HG03064 (cell line): ENCODE data around the gene NOS1.
"Not testable (repeated sequence)": the region's sequence is repeated elsewhere in the genome, so short reads cannot be mapped to it uniquely, and the experiment has no call there.

Source experiments
- ATAC-seq: cut with Tn5 transposase; IDR thresholded peaks from one replicate; pipeline ENCODE4 v1.9.1; 2021; ENCODE audit warnings: low read depth; ENCODE audit not compliant: unreplicated experiment

Gene NOS1

DNA sequence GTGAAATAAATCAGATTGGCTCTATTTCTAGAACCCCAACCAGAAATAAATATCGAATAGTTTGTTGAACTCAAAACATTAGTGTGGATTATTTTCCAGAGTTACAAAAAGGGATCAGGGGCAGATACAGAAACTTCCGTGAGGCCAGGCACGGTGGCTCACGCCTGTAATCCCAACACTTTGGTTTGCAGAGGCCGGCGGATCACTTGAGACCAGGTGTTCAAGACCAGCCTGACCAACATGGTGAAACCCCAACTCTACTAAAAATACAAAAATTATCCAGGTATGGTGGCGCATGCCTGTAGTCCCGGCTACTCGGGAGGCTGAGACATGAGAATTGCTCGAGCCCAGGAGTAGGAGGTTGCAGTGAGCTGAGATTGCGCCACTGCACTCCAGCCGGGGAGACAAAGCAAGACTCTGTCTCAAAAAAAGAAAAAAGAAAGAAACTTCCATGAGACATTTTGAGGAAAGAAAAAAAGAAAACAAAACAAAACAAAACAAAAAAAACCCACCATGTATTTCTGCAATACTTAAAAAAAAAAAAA lies 173.2 kb downstream of the NOS1 start:
- ATAC-seq: no peak

DNA sequence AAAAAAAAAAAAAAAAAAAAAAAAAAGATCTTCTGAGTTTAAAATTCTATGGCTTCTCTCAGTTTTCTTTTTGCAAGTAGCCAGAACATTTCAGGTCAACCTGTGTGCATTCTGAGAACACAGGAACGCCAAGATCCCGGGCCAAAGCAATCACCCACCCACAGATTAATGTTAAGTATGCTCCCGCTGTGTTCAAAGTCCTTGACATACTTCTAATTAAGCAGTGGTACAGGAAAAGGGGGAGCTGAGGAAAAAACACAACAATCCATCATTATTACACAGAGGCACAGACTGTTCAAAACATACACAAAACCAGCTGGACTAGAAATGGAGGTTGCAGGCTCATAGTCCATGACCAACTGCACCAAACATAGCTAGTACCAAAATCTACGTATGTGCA lies 174.0 kb downstream of the NOS1 start:
- no peak for ATAC-seq

DNA sequence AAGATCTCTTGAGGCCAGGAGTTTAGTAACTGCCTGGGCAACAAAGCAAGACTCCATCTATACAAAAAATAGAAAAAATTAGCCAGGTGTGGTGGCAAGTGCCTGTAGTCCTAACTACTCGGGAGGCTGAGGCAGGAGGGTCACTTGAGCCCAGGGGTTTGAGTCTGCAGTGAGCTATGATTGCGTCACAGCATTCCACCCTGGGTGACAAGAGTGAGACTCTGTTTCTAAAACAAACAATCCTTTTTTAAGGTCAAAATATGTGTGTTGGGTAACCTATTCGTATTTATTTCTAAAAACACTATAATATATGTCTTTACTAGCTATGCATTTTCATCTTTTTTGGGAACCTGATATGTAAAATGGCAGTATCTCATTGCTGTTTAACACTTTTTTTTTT lies 178.6 kb downstream of the NOS1 start:
- ATAC-seq: no peak

DNA sequence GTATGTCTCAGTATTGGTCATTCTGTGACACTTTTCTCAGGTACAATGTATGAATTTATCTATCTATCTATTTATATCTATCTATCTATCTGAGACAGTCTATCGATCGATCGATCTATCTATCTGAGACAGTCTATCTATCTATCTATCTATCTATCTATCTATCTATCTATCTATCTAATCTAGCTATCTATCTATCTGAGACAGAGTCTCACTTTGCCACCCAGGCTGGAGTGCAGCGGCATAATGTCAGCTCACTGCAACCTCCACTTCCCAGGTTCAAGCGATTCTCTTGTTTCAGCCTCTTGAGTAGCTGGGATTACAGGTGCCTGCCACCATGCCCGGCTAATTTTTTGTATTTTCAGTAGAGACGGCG lies 180.0 kb downstream of the NOS1 start:
- not testable (repeated sequence) for ATAC-seq

DNA sequence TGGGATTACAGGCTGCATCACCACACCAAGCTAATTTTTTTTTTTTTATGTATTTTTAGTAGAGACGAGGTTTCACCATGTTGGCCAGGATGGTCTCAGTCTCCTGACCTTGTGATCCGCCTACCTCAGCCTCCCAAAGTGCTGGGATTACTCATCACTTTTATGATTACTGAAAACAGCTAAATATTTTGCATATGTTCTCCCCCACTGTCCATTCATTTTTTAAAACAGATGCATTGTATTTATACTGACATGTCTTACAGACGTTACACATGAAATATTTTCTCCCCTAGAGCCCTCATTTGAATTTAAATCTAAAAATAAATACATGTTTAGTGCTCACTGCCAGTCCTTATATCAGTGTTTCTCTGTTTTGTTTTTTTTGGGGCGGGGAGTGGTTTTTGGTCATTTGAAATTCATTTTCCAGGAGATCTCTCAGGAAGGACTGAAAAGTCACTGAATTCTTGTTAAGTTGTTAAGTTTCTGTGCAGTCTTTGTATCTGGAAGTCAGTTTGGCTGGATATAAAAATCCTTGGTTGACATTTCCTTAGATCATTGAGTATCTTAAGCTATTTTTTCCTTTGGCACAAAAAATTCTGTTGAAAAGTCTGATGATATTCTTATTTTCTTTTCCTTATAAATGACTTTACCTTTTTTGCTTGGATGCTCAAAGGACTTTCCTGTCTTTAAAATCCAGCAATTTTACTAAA lies 180.5 kb downstream of the NOS1 start:
- no peak for ATAC-seq

DNA sequence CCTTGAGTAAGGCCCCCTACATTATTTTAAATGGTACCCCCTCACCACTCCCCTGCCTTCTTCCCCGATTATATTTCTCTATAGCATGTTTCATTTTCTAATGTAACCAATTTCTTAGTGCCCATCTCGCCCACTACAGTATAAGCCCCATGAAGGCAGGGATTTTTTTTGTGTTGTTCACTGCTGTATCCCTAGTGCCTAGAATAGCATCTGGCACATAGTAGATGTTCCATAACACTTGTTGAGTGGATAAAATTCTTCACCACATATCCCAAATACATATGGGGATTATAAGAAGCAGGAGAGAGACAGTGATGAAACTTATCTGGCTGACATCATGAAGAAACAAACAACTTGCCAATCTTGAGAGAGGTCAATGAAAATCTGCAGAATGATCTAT lies 182.7 kb downstream of the NOS1 start:
- ATAC-seq: no peak

DNA sequence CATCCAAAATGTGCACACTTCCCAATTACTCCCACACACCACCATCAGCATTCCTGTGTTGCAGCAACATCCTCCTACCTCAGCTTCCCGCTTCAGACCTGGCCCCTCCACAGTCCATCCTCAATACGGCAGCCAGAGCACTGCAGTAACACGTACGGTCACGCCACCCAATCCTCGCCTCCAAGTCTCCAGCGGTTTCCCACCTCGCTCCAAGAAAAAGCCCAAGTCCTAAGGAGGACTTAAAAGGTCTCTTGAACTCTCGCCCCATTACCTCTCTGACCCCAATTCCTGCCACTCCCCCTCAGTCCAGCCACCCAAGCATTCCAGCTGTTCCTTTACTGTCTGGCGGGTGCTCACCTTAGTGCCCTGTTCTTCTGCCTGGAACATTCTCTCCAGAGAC lies 183.1 kb downstream of the NOS1 start:
- ATAC-seq: no peak

DNA sequence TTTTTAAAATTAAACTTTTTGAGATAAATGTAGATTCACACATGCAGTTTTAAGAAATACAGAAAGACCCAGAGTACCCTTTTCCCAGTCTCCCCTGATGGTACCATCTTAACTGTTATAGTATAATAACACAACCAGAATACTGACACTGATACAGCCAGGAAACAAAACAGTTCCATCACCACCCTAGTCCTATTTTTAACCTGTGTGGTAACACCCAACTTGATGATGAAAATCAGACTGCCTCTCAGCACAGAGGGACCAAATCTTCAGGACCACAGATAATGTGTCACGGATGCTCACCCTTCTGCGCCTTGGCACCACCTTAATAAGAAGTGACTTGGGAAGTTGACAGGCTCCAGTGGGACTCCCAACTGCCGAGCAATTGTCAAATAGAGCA lies 189.3 kb downstream of the NOS1 start:
- no peak for ATAC-seq

DNA sequence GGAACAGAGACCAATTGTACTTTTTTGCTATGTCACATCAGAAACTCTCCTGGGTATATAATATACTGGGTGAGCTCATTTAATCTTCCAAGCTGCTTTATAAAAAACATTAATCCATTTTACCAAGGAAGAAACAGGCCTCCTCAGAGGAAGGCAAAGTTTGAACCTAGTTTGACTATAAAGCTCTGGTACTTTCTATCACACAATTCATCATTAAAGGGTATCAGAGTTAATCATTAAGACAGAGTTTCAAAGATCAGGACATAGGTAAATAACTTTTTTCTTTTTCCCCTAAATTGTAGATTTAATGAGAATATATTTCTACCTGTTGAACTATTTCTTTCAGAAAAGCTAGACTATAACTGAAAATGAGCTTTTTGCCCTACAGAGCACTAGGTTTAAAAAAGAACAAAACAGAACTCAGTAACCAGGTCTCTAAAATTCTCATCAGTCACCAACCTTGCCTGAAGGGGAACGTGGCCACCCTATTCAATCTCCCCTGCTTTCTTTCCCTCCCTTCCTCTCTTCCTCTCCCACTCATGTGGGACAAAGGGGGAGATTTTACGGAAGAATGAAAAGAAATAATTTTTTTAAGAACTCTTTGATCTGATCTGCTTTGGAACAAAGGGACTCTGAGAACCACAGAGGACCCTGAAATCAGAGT lies 189.8 kb downstream of the NOS1 start:
- ATAC-seq: no peak

DNA sequence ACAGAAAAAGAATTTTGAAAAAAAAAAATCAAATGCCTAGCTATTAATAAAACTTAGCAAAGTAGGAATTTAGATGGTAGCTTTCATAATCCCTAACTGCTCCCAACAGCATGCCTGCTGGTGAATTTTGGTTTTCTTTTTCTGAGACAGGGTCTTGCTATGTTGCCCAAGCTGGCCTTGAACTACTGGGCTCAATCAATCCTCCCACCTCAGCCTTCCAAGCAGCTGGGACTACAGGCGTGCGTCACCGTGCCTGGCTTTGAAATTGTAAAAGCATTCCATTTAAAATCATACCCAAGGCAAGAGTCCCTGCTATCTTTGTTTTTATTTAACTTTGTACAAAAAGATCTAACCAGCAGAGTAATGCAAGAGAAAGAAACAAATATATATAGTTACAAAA lies 191.9 kb downstream of the NOS1 start:
- no peak for ATAC-seq

DNA sequence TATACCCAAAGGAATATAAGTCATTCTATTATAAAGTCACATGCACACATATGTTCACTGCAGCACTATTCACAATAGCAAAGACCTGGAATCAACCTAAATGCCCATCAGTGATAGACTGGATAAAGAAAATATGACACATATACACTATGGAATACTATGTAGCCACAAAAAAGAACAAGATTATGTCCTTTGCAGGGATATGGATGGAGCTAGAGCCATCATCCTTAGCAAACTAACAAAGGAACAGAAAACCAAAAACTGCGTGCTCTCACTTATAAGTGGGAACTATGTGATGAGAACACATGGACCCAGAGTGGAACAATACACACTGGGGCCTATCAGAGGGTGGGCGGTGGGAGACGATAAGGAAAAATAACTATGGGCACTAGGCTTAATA lies 192.4 kb downstream of the NOS1 start:
- ATAC-seq: no peak

DNA sequence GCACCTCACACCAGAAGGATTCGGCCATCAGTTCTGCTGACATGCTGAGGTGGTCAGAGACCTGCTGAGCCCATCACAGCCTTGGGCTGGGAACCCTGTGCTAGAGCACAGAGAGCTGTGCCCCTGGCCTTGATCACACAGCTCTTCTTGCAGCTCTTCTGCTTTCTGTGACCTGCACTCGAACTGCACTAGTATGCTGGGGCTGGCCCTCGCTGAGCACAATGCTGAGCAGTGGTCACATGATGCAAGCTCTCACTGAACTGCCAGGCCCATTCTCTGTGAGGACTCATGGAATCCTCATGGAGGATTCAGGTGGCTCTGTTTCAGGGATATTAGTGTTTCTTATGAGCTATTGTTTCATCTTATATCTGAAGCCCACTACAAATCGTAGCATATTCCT lies 193.7 kb downstream of the NOS1 start:
- no peak for ATAC-seq

DNA sequence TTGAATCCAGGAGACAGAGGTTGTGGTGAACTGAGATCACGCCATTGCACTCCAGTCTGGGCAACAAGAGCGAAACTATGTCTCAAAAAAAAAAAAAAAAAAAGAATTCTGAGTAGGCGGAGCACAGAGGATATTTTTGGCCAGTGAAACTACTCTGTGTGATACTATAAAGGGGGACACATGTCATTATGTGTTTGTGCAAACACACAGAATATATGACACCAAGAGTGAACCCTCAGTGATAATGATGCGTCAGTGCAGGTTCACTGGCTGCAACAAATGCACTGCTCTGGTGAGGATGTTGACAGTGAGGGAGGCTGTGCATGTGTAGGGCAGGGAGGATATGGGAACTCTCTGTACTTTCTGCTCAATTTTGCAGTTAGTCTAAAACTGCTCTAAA lies 195.3 kb downstream of the NOS1 start:
- no peak for ATAC-seq

DNA sequence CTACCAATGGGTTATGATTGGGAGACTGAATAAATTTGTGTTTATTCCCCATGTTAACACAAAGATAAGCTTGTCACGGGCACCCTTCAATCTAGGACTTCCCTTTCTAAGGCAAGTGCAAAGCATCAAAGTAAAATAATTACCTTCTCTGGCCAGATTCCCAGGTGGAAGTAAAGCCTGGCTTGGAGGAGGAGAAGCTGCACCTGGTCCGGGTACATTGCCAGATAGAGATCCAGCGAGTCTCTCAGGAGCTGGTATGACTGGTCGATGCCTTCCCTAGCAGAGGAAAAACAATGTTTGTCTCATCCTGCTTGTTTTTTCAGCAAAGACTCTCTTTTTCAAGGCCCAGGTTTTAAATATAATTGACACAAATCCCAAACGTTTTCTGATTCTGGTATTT lies 196.1 kb downstream of the NOS1 start:
- ATAC-seq: no peak

DNA sequence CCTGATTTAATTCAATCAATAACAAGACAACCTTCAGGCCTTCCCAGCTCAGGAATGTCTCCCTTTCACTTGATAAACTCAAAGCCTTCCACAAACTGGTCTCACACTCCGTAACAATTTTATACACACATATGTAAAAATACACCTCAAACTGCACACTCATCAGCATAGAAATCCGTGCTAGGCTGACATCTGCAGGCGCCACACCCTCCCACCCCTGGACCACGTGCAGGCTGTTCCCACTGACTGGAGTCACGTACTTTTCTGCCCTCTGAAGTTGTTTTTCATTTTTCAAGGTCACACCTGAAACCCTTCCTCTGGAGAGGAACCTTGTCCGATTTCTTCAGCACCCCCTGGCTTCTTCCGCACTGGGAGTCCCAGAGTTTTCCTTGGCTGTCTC lies 198.8 kb downstream of the NOS1 start:
- ATAC-seq: no peak

DNA sequence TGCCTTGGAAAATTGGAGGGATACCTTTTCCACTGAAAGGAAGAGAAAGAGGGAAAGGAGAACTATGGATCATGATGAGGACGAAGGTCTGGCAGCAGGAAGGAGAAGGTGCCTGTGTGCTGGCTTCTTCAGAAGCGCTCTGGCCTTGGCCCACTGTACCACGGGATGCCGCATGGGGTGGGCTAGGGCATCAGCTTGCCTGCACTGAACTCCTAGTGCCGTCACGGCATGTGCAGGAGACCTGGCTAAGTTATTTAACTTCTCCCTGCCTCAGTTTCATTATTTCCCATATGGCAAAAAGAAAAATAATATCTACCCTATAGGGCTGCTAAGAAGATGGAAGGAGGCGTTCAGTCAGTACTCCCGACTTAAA lies 199.3 kb downstream of the NOS1 start:
- no peak for ATAC-seq

DNA sequence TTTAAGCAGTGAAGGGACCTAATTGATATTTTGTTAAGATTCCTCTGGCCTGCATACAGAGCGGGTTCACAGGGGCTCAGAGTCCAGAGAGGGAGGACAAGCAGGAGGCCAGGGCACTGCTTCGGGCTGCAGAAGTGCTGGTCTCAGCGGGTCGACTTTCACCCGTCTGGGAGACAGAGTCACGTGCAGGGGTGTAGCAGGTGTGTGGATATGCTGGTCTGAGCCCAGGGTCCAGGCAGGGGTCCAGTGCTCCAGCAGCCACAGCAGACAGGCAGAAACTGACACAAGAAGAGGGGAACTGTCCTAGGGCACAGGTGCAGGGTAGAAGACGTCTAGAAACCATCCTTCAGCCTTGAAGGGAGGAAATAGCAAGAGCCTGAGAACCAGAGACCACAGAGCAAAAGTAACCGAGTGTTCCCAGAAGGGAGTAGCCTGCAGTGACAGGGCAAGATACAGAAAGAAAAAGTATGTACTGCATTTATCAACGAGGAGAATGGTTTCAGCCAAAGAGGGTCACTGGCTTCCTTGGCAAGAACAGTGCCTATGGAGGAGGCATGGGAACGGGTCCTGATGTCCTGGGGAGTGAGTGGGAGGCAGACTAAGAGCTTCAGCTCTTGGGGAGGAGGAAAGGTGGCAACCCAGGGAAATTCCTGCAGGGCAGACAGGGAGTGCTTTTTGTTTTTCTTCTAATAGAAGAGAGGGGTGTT lies 199.8 kb downstream of the NOS1 start:
- no peak for ATAC-seq

DNA sequence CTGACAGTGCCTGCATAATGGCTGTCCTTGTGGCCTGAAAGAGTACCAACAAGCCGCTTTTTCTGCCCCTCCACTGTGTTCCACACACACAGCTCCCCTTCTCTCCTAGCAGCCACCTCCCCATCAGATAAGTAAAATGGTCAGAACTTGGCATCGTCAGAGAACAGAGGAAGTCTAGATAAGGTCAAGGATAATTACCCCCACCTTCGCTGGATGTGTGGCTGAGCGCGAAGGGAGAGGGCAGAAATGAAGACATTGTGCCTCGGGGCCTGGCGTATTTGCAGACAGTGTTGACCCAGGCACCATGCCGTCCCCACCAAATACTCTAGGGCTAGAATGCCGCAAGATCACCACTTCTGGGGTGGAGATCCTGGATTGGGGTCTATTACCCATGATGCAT lies 201.8 kb downstream of the NOS1 start:
- no peak for ATAC-seq

DNA sequence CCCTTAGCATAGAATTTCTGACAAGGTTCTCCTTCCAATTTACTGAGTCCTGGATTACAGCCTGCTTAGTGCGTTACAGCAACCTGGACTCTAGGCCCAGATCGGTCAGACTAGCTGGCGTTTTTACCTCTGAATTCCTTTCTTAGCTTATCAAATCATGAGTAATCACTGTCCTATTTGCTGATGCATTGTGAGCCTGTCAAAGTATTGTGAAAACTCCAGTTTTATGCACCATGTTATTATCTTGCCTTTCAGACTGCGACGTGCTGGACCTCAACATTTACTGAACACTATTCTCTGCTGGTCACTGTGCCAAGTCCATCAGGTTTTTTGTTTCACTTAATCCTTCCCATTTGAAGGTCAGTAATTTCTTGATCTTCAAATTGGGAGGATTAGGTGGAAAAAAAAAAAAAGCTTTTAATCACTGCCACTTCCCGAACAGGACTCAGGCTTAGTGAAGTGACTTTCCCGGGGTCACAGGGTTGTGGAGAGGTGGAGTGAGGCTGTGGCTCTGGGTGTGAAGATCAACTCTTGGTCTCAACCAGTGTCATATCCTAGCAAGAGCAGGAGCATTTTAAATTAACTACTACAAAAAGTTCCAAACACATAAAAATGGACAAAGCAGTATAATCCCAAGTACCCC lies 202.4 kb downstream of the NOS1 start:
- ATAC-seq: no peak
